OCI-LY3 (cell line): ENCODE measurements around the gene CPM.

Experiments used
- H2AFZ ChIP-seq: fragments of 200-600, 300-600 bp; shearing (Covaris generic); 2 replicates; pipeline ENCODE4 v1.6.0; 2014; ENCODE audit warnings: antibody characterized with exemption, low read depth, low read length
- H3K27ac ChIP-seq: fragments of 200-600, 300-600 bp; sonication (generic); 2 replicates; pipeline ENCODE4 v1.5.1; 2014; ENCODE audit warnings: mild to moderate bottlenecking, low read length, moderate library complexity, mixed read lengths
- H3K27me3 ChIP-seq: fragments of 200-600, 300-600 bp; sonication (generic); 2 replicates; pipeline ENCODE4 v1.6.1; 2014; ENCODE audit warnings: low read depth, low read length, mixed read lengths
- H3K36me3 ChIP-seq: fragments of 200-600, 300-600 bp; sonication (generic); replicated peaks from 2 replicates; pipeline ENCODE3; 2014; ENCODE audit warnings: low read depth, low read length, mixed read lengths
- H3K4me1 ChIP-seq: fragments of 300-600, 200-600 bp; sonication (generic); 2 replicates; pipeline ENCODE4 v1.6.1; 2014; ENCODE audit warnings: low read length, mixed read lengths
- H3K4me2 ChIP-seq: fragments of 200-600, 300-600 bp; sonication (generic); 2 replicates; pipeline ENCODE4 v1.6.1; 2014; ENCODE audit warnings: low read length, mixed read lengths
- H3K4me3 ChIP-seq: fragments of 300-600, 200-600 bp; sonication (generic); 2 replicates; pipeline ENCODE4 v1.5.1; 2014; ENCODE audit warnings: antibody characterized with exemption, mild to moderate bottlenecking, low read length, moderate library complexity
- H3K79me2 ChIP-seq: fragments of 300-600, 200-600 bp; shearing (Covaris generic); 2 replicates; pipeline ENCODE4 v1.6.1; 2014; ENCODE audit warnings: mild to moderate bottlenecking, low read length, mixed read lengths
- H3K9ac ChIP-seq: fragments of 300-600, 200-600 bp; shearing (Covaris generic); 2 replicates; pipeline ENCODE4 v1.6.0; 2014; ENCODE audit warnings: mild to moderate bottlenecking, low read length, moderate library complexity
- H3K9me3 ChIP-seq: fragments of 200-600, 300-600 bp; shearing (Covaris generic); 2 replicates; pipeline ENCODE4 v1.6.1; 2014; ENCODE audit warnings: low read length, mixed read lengths; ENCODE audit not compliant: insufficient read depth
- H4K20me1 ChIP-seq: fragments of 200-600, 300-600 bp; sonication (generic); 2 replicates; pipeline ENCODE4 v1.6.1; 2016; ENCODE audit warnings: low read length, mixed read lengths; ENCODE audit not compliant: insufficient read depth
- EZH2phosphoT487 ChIP-seq: fragments of 200-600 bp; shearing (Covaris generic); IDR thresholded peaks from 2 replicates; pipeline ENCODE4 v1.6.1; 2018; ENCODE audit warnings: antibody characterized with exemption, mixed run types, low read depth
- TF ChIP-seq, protein P1 (sequence below): fragments of 200-600, 300-600 bp; sonication (generic); IDR thresholded peaks from 2 replicates; pipeline ENCODE4 v1.5.1; 2014; ENCODE audit warnings: antibody characterized with exemption, low read length, low read depth

The CPM gene

DNA sequence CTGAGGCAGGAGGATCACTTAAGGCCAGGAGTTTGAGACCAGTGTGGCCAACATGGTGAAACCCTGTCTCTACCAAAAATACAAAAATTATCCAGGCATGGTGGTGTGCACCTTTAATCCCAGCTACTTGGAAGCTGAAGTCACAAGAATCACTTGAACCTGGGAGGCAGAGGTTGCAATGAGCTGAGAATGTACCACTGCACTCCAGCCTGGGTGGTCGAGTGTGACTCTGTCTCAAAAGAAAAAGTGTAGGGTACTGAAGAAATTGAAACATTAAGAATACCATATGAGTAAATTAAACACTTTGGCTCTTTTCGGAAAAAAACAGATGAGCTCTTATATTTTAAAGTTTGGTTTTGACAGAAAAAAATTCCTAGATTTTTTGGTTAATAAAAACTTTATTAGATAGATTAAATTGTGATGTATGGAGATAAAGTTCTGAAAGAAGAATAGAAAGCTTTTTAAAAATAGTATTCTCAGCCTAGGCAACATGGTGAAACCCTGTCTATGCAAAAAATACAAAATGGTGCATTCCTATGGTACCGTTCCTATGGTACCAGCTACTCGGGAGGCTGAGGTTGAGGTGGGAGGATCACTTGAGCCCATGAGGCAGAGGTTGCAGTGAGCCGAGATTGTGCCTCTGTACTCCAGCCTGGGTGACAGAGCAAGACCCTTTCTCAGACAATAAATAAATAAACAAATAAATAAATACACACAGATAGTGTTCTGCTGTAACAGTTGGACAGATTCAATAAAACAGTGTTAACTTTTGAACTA lies 104.9 kb downstream of the CPM start:
- Histone ChIP-seq H3K9me3 (no peaks in the 10 kb centered on the region), H3K4me3 (no peak overlapping the region), H3K4me2 (no peak overlapping the region), H3K9ac (no peak overlapping the region), H3K36me3 (peaks cover 56% of the 10 kb centered on the region), H4K20me1 (peaks cover 28% of the 10 kb centered on the region), H3K4me1 (no peaks in the 10 kb centered on the region), H3K27me3 (no peaks in the 10 kb centered on the region), H3K27ac (no peak overlapping the region), H2AFZ (no peak overlapping the region), H3K79me2 (peaks cover 35% of the 10 kb centered on the region)
- TF ChIP-seq, protein P1, sequence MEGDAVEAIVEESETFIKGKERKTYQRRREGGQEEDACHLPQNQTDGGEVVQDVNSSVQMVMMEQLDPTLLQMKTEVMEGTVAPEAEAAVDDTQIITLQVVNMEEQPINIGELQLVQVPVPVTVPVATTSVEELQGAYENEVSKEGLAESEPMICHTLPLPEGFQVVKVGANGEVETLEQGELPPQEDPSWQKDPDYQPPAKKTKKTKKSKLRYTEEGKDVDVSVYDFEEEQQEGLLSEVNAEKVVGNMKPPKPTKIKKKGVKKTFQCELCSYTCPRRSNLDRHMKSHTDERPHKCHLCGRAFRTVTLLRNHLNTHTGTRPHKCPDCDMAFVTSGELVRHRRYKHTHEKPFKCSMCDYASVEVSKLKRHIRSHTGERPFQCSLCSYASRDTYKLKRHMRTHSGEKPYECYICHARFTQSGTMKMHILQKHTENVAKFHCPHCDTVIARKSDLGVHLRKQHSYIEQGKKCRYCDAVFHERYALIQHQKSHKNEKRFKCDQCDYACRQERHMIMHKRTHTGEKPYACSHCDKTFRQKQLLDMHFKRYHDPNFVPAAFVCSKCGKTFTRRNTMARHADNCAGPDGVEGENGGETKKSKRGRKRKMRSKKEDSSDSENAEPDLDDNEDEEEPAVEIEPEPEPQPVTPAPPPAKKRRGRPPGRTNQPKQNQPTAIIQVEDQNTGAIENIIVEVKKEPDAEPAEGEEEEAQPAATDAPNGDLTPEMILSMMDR: no peak
- no peak for TF ChIP-seq EZH2phosphoT487

DNA sequence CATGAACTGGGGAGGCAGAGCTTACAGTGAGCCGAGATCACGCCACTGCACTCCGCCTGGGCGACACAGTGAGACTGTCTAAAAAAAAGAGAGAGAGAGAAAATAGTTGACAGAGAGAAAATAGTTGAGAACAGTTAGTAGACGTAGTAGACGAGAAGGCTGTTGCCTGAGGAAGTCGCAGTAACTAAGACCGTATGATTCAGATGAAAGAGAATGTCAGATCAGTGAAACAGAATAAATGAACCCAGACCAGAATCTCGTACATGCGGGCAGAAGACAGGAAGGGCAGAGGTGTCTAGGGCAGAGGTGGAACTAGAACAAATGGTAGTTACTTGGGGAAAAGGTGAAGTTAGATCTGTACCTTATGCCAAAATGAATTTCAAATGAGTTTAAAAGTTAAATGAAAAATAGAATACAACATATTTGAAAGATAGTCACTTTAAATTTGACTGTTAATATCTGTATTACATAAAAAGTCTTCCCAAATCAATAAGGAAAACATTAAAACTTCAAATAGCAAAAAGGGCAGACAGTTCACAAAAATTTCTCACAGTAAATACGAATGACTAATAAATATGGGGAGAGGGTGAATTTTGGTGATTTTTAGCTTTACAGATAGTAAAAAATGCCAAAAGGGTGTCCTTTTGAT lies 107.3 kb downstream of the CPM start:
- Histone ChIP-seq H3K9ac (no peak overlapping the region), H3K4me3 (no peak overlapping the region), H3K79me2 (peaks cover 35% of the 10 kb centered on the region), H3K4me2 (no peak overlapping the region), H3K9me3 (no peaks in the 10 kb centered on the region), H2AFZ (no peak overlapping the region), H3K36me3 (peaks cover 54% of the 10 kb centered on the region), H3K27ac (no peak overlapping the region), H3K4me1 (no peaks in the 10 kb centered on the region), H4K20me1 (peaks cover 35% of the 10 kb centered on the region), H3K27me3 (no peaks in the 10 kb centered on the region)
- no peak for TF ChIP-seq EZH2phosphoT487
- TF ChIP-seq, protein P1: no peak

DNA sequence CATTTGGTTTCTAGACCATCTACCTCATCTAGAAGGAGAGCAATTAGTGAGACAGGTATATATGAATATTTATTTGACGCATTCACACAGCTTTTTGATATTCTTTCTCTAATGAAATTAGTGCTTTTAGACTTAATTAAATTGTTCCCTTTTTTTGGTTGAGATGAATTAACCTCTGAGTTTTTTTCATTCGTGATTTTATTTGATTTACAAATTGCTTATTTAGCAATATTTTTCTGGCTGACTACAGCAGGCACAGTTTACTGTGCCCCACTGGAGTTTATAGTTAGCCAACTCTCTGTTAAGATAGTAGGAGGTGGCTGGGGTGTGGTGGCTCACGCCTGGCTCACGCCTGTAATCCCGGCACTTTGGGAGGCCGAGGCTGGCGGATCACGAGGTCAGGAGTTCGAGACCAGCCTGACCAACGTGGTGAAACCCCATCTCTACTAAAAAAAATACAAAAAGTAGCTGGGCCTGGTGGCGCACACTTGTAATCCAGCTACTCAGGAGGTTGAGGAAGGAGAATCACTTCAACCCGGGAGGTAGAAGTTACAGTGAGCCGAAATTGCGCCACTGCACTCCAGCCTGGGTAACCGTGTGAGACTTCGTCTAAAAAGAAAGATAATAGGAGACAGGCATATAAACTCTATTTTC lies 108.2 kb downstream of the CPM start:
- peaks cover 33% of the 10 kb centered on the region for H4K20me1 ChIP-seq
- TF ChIP-seq, protein P1: no peak
- no peak for TF ChIP-seq EZH2phosphoT487
- H3K4me3 ChIP-seq: no peak overlapping the region
- H3K4me2 ChIP-seq: no peak overlapping the region
- H3K79me2 ChIP-seq: peaks cover 42% of the 10 kb centered on the region
- peaks cover 62% of the 10 kb centered on the region for H3K36me3 ChIP-seq
- H3K4me1 ChIP-seq: no peaks in the 10 kb centered on the region
- H3K9ac ChIP-seq: no peak overlapping the region
- no peaks in the 10 kb centered on the region for H3K9me3 ChIP-seq
- H3K27ac ChIP-seq: no peak overlapping the region
- H2AFZ ChIP-seq: no peak overlapping the region
- H3K27me3 ChIP-seq: no peaks in the 10 kb centered on the region

DNA sequence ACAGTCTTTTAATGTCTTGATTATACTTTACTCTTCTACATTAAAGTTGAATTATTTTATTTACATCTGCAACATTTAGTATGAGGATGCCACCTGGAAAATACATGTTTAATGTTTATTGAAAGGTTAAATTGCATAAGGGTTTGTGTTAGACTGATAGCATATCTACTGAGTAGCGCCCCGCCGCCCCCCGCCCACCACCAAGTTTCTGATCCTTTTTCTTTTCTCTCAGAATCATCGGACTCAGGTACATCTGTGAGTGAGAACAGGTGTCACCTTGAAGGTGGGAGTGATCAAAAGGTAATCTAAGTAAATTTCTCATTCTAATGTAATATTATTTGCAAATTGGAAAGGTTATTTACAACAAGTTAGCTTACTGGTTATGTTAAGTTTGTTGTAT lies 108.8 kb downstream of the CPM start:
- TF ChIP-seq, protein P1: no peak
- TF ChIP-seq EZH2phosphoT487: no peak
- Histone ChIP-seq H4K20me1 (peaks cover 37% of the 10 kb centered on the region), H3K9ac (no peak overlapping the region), H2AFZ (no peak overlapping the region), H3K27ac (no peak overlapping the region), H3K4me3 (no peak overlapping the region), H3K4me2 (no peak overlapping the region), H3K9me3 (no peaks in the 10 kb centered on the region), H3K36me3 (peaks cover 65% of the 10 kb centered on the region), H3K27me3 (no peaks in the 10 kb centered on the region), H3K4me1 (no peaks in the 10 kb centered on the region), H3K79me2 (peaks cover 48% of the 10 kb centered on the region)
